CD14-positive monocyte (primary cell): Measurements from ENCODE around the gene BIRC2. TPM values are rescaled to one million over a fixed set of nuclear protein-coding genes. Genes with fewer than 3 reads are reported as not detected.

ENCODE experiments used
- DNase-seq, 3 donors: peaks; one replicate each; pipeline ENCODE4 v3.0.0-alpha.2; 2011 to 2022
- H2AFZ ChIP-seq: 2 replicates; pipeline ENCODE4 v1.6.0; 2012; ENCODE audit warnings: mild to moderate bottlenecking, low read depth, low read length, inconsistent platforms; ENCODE audit not compliant: insufficient read depth, poor library complexity, severe bottlenecking
- H3K27ac ChIP-seq, 2 donors: 1 replicate in 1 of 2; 2 replicates in 1 of 2; pipeline ENCODE4 v1.5.1; 2012 to 2013; ENCODE audit warnings: low read length in 2 of 2, control low read depth in 1 of 2, inconsistent platforms in 1 of 2, low read depth in 1 of 2, mild to moderate bottlenecking in 1 of 2
- H3K27me3 ChIP-seq, 2 donors: one replicate each; pipeline versions ENCODE4 v1.6.0 to v1.6.1; 2011 to 2013; ENCODE audit warnings: low read length in 2 of 2; ENCODE audit not compliant: control insufficient read depth in 2 of 2, insufficient read depth in 2 of 2
- H3K36me3 ChIP-seq, 2 donors: replicated peaks in 1 of 2; 1 replicate in 1 of 2; 2 replicates in 1 of 2; pipeline versions ENCODE4 v1.5.1 to v1.6.1; 2012 to 2013; ENCODE audit warnings: low read length in 2 of 2, control low read depth in 1 of 2, inconsistent platforms in 1 of 2, mild to moderate bottlenecking in 1 of 2; ENCODE audit not compliant: insufficient read depth in 2 of 2, control insufficient read depth in 1 of 2
- H3K4me1 ChIP-seq, 2 donors: 1 replicate in 1 of 2; 2 replicates in 1 of 2; pipeline versions ENCODE4 v1.5.1 to v1.6.1; 2012 to 2013; ENCODE audit warnings: low read length in 2 of 2, control low read depth in 1 of 2, inconsistent platforms in 1 of 2, mild to moderate bottlenecking in 1 of 2, moderate library complexity in 1 of 2; ENCODE audit not compliant: insufficient read depth in 2 of 2, control insufficient read depth in 1 of 2
- H3K4me2 ChIP-seq: replicated peaks from 2 replicates; pipeline ENCODE3; 2012; ENCODE audit warnings: low read length, moderate library complexity, mild to moderate bottlenecking; ENCODE audit not compliant: poor library complexity, severe bottlenecking; ENCODE audit errors: extremely low read depth
- H3K4me3 ChIP-seq, 3 experiments: fragments of 200-600 bp in 1 of 3; sonication (generic) in 1 of 3; replicated peaks in 1 of 3; 1 replicate in 2 of 3; 2 replicates in 1 of 3; pipeline ENCODE4 v1.5.1; 2011 to 2013; ENCODE audit warnings: low read length in 3 of 3, mild to moderate bottlenecking in 3 of 3, control low read depth in 2 of 3, low read depth in 2 of 3, inconsistent platforms in 1 of 3, moderate library complexity in 1 of 3
- H3K79me2 ChIP-seq: 2 replicates; pipeline ENCODE4 v1.6.0; 2012; ENCODE audit warnings: mild to moderate bottlenecking, control low read depth, inconsistent platforms, low read length, moderate library complexity; ENCODE audit not compliant: insufficient read depth
- H3K9ac ChIP-seq: 2 replicates; pipeline ENCODE4 v1.6.0; 2017; ENCODE audit warnings: low read length, mild to moderate bottlenecking; ENCODE audit not compliant: insufficient read depth, poor library complexity, severe bottlenecking
- H3K9me3 ChIP-seq, 2 donors: replicated peaks in 1 of 2; 1 replicate in 1 of 2; 2 replicates in 1 of 2; pipeline versions ENCODE4 v1.5.1 to v1.6.1; 2012 to 2013; ENCODE audit warnings: low read length in 2 of 2, control low read depth in 1 of 2; ENCODE audit not compliant: control insufficient read depth in 1 of 2, insufficient read depth in 1 of 2
- H4K20me1 ChIP-seq: 2 replicates; pipeline ENCODE4 v1.6.0; 2012; ENCODE audit warnings: mild to moderate bottlenecking, low read length, control low read depth, moderate library complexity; ENCODE audit not compliant: insufficient read depth
- H3K27ac Mint-ChIP-seq, 7 donors: one replicate each; pipeline ENCODE4 v1.8.0; 2020; ENCODE audit warnings: mild to moderate bottlenecking in 7 of 7, mixed read lengths in 7 of 7, moderate library complexity in 6 of 7, inconsistent platforms in 2 of 7
- H3K27me3 Mint-ChIP-seq, 3 donors: one replicate each; pipeline ENCODE4 v1.8.0; 2021 to 2022; ENCODE audit warnings: low read depth in 3 of 3, mild to moderate bottlenecking in 3 of 3, mixed read lengths in 3 of 3, moderate library complexity in 3 of 3, inconsistent platforms in 1 of 3
- H3K36me3 Mint-ChIP-seq, 2 donors: one replicate each; pipeline ENCODE4 v1.8.0; 2020; ENCODE audit warnings: mixed read lengths in 2 of 2, inconsistent platforms in 1 of 2, mild to moderate bottlenecking in 1 of 2
- H3K4me1 Mint-ChIP-seq: one replicate; pipeline ENCODE4 v1.8.0; 2020; ENCODE audit warnings: mild to moderate bottlenecking, mixed read lengths
- H3K4me3 Mint-ChIP-seq, 2 donors: one replicate each; pipeline ENCODE4 v1.8.0; 2020; ENCODE audit warnings: mild to moderate bottlenecking in 2 of 2, mixed read lengths in 2 of 2, moderate library complexity in 1 of 2
- H3K9me3 Mint-ChIP-seq, 7 donors: one replicate each; pipeline ENCODE4 v1.8.0; 2020 to 2022; ENCODE audit warnings: mixed read lengths in 7 of 7, mild to moderate bottlenecking in 6 of 7, moderate library complexity in 6 of 7, inconsistent platforms in 2 of 7
- CTCF ChIP-seq: fragments of 200-600 bp; IDR thresholded peaks from one replicate; pipeline ENCODE4 v1.8.0; 2022; ENCODE audit warnings: antibody characterized with exemption, mild to moderate bottlenecking
- WGBS: methylation state at CpG from one replicate; pipeline ENCODE4 v1.1.5; 2013; ENCODE audit warnings: missing lambda C conversion rate; ENCODE audit not compliant: insufficient coverage; 5-methylcytosine and 5-hydroxymethylcytosine counted together
- intact Hi-C, 2 donors: fragments of 100-400 bp; cut with micrococcal nuclease; formaldehyde crosslinking; loops; one replicate each; pipeline versions ENCODE4 v1.15.0 to v1.15.1; 2023
- polyA plus RNA-seq, 3 donors: library from polyadenylated mRNA; depleted of rRNA in 1 of 3; unstranded in 2 of 3; stranded (reverse) in 1 of 3; fragments of 300-500 nt in 2 of 3; fragments of >200 nt in 1 of 3; fragmentation: Illumina TruSeq in 2 of 3; gene quantifications; 1 replicate in 2 of 3; 2 replicates in 1 of 3; pipeline ENCODE4 v1.2.3, GENCODE V29; 2012 to 2021

Gene BIRC2
- polyA plus RNA-seq, 3 donors, result 25.3 to 54.7 (median 50.2) TPM

- H3K36me3 ChIP-seq, result no peaks in the 10 kb centered on the region
- no peak overlapping the region for H3K9ac ChIP-seq
- H3K36me3 Mint-ChIP-seq, result peaks cover 0 to 2% of the 10 kb centered on the region in 2 donors
- H3K27me3 ChIP-seq, result no peaks in the 10 kb centered on the region
- peaks cover 38% of the 10 kb centered on the region for H3K4me1 Mint-ChIP-seq
- no peaks in the 10 kb centered on the region for H3K79me2 ChIP-seq
- peak overlapping the region; percentile 62 for H3K4me2 ChIP-seq
- H3K27ac ChIP-seq, result peak overlapping the region; percentile 20 to 63
- peaks cover 0 to 2% (median 0%) of the 10 kb centered on the region in 7 donors for H3K9me3 Mint-ChIP-seq
- intact Hi-C loops, result no loop called here
- H3K4me3 ChIP-seq, result no peak overlapping the region
- H3K9me3 ChIP-seq, result no peaks in the 10 kb centered on the region
- peak overlapping the region; percentile 30 to 86 (median 78) for H3K27ac Mint-ChIP-seq
- no peak for DNase-seq
- 100% methylated on average over 1 of the region's 4 CpGs for WGBS
- H3K27me3 Mint-ChIP-seq, result peaks cover 0 to 2% (median 0%) of the 10 kb centered on the region in 3 donors
- peak overlapping the region; percentile 17 for H2AFZ ChIP-seq
- TF ChIP-seq CTCF, result no peak
- no peak overlapping the region for H3K4me3 Mint-ChIP-seq
- peaks cover 23 to 37% of the 10 kb centered on the region in 2 donors for H3K4me1 ChIP-seq
- no peaks in the 10 kb centered on the region for H4K20me1 ChIP-seq
These were observed 33.6 kb upstream of the BIRC2 start for GRCh38 chr11:102313238-102313940.

- Histone ChIP-seq H3K4me1 (peaks cover 32 to 50% of the 10 kb centered on the region in 2 donors), H3K4me2 (no peak overlapping the region), H3K9me3 (no peaks in the 10 kb centered on the region), H4K20me1 (no peaks in the 10 kb centered on the region), H3K27ac (no peak overlapping the region), H2AFZ (no peak overlapping the region), H3K79me2 (no peaks in the 10 kb centered on the region), H3K4me3 (no peak overlapping the region), H3K36me3 (no peaks in the 10 kb centered on the region), H3K9ac (no peak overlapping the region), H3K27me3 (no peaks in the 10 kb centered on the region)
- Mint-ChIP-seq H3K27ac (peak overlapping the region in 2 of 7 donors; percentile 1 to 11), H3K36me3 (peaks cover 7 to 10% of the 10 kb centered on the region in 2 donors), H3K4me1 (peaks cover 50% of the 10 kb centered on the region), H3K9me3 (peaks cover 0 to 2% (median 0%) of the 10 kb centered on the region in 7 donors), H3K27me3 (peaks cover 0 to 2% (median 0%) of the 10 kb centered on the region in 3 donors), H3K4me3 (no peak overlapping the region)
- DNase-seq, result no peak
- whole genome bisulfite sequencing, result no CpG with 5 or more reads among the region's 2 CpGs
- TF ChIP-seq CTCF, result no peak
- intact Hi-C loops, result no loop called here
These were observed 32.2 kb upstream of the BIRC2 start for GRCh38 chr11:102314784-102315183.
